MM.1S (cell line): ENCODE data around the gene STAT5A.
"Not testable (repeated sequence)": the region's sequence is repeated elsewhere in the genome, so short reads cannot be mapped to it uniquely, and the experiment has no call there.

Source experiments
- DNase-seq: peaks from one replicate; pipeline ENCODE4 v3.0.0-alpha.2; 2015
- H2AFZ ChIP-seq: fragments of 300-600 bp; sonication (generic); 2 replicates; pipeline ENCODE4 v1.6.0; 2016; ENCODE audit warnings: antibody characterized with exemption, low read length
- H3F3A ChIP-seq: fragments of 300-600 bp; sonication (generic); 2 replicates; pipeline ENCODE4 v1.6.1; 2016; ENCODE audit warnings: mild to moderate bottlenecking, antibody characterized with exemption, low read length, moderate library complexity, mixed read lengths; ENCODE audit not compliant: insufficient read depth
- H3K27ac ChIP-seq: fragments of 300-600 bp; sonication (generic); 2 replicates; pipeline ENCODE4 v1.5.1; 2016; ENCODE audit warnings: mild to moderate bottlenecking, low read length
- H3K27me3 ChIP-seq: fragments of 300-600 bp; sonication (generic); replicated peaks from 2 replicates; pipeline ENCODE4 v1.6.0; 2016; ENCODE audit warnings: low read length; ENCODE audit not compliant: insufficient read depth
- H3K36me3 ChIP-seq: fragments of 300-600 bp; sonication (generic); replicated peaks from 2 replicates; pipeline ENCODE4 v1.6.1; 2016; ENCODE audit warnings: mild to moderate bottlenecking, low read length, mixed read lengths; ENCODE audit not compliant: insufficient read depth
- H3K4me1 ChIP-seq: fragments of 300-600 bp; sonication (generic); 2 replicates; pipeline ENCODE4 v1.6.1; 2016; ENCODE audit warnings: low read length, mixed read lengths
- H3K4me2 ChIP-seq: fragments of 300-600 bp; sonication (generic); 2 replicates; pipeline ENCODE4 v1.6.0; 2016; ENCODE audit warnings: low read depth, low read length
- H3K4me3 ChIP-seq: fragments of 300-600 bp; sonication (generic); 2 replicates; pipeline ENCODE4 v1.5.1; 2016; ENCODE audit warnings: low read length, mixed read lengths
- H3K79me2 ChIP-seq: fragments of 300-600 bp; sonication (generic); 2 replicates; pipeline ENCODE4 v1.6.1; 2016; ENCODE audit warnings: mixed run types, low read length, mixed read lengths
- H3K9ac ChIP-seq: fragments of 300-600 bp; sonication (generic); 2 replicates; pipeline ENCODE4 v1.6.1; 2016; ENCODE audit warnings: low read length, mixed read lengths
- H3K9me2 ChIP-seq: fragments of 300-600 bp; sonication (generic); replicated peaks from 2 replicates; pipeline ENCODE4 v1.6.1; 2016; ENCODE audit warnings: mild to moderate bottlenecking, low read length, mixed read lengths; ENCODE audit not compliant: insufficient read depth
- H3K9me3 ChIP-seq: fragments of 300-600 bp; sonication (generic); replicated peaks from 2 replicates; pipeline ENCODE4 v1.6.1; 2016; ENCODE audit warnings: mild to moderate bottlenecking, low read length, mixed read lengths; ENCODE audit not compliant: insufficient read depth
- H4K20me1 ChIP-seq: fragments of 300-600 bp; sonication (generic); 2 replicates; pipeline ENCODE4 v1.6.1; 2016; ENCODE audit warnings: mild to moderate bottlenecking, low read length, moderate library complexity, mixed read lengths; ENCODE audit not compliant: insufficient read depth
- EZH2 ChIP-seq: fragments of 300-600 bp; sonication (generic); optimal IDR thresholded peaks from 2 replicates; pipeline ENCODE3; 2017; ENCODE audit warnings: low read depth, mild to moderate bottlenecking, antibody characterized with exemption, low read length, mixed read lengths
- EZH2phosphoT487 ChIP-seq: fragments of 300-600 bp; sonication (generic); IDR thresholded peaks from 2 replicates; pipeline ENCODE4 v1.6.1; 2018; ENCODE audit warnings: antibody characterized with exemption, low read length
- TF ChIP-seq, protein P1 (sequence below): fragments of 300-600 bp; sonication (generic); IDR thresholded peaks from 2 replicates; pipeline ENCODE4 v1.5.1; 2016; ENCODE audit warnings: antibody characterized with exemption, low read length, mixed read lengths

STAT5A gene

DNA sequence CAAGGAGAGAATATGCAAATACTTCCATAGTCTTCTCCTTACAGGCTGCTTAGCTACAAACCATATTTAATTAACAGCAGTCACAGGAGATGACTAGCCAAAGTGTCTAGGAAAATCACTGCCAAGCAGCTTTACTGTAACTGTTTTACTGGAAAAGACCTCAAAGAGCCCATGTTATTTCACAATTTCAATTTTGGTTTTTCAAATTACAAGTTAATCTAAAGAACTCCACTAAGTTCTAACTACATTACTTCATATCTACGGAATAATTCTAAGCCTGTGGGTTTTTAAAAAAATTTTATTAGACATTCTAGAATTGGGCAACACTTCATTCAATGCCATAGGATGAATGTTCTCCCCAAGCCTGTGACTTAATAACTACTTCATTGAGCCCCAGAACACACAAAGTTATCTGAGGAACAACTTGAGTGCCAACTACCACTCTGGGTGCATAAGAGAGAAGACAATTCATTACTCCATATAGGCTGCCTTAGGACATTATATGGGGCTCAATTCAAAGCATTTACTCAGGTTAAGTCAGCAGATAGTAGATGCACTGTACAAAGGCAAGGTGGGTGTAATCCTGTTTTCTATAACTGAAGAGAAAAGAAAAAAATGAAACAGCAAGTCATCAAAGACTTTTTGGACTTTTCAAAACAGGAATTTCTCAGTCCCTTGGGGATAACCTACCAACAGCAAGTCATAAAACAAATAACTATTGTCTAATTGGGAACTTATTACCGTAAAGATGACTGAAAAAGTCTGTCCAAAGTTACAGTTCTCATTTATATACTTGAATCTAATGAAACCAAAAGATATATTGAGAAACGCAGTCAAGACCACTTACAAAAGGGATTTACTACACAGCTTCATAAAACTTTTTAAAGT lies 66.9 kb downstream of the STAT5A start:
- H3K9me2 ChIP-seq, result no peaks in the 10 kb centered on the region
- DNase-seq, result no peak
- no peaks in the 10 kb centered on the region for H3K9me3 ChIP-seq
- no peak overlapping the region for H3K9ac ChIP-seq
- no peak overlapping the region for H3K4me3 ChIP-seq
- 0 out of 2 replicates have a peak, but pooled peaks cover 7% of the 10 kb centered on the region for H3K79me2 ChIP-seq
- no peak overlapping the region for H3K4me2 ChIP-seq
- H3K4me1 ChIP-seq, result no peaks in the 10 kb centered on the region
- no peaks in the 10 kb centered on the region for H3K27me3 ChIP-seq
- no peaks in the 10 kb centered on the region for H3K36me3 ChIP-seq
- H2AFZ ChIP-seq, result no peak overlapping the region
- TF ChIP-seq EZH2, result no peak
- TF ChIP-seq, protein P1, sequence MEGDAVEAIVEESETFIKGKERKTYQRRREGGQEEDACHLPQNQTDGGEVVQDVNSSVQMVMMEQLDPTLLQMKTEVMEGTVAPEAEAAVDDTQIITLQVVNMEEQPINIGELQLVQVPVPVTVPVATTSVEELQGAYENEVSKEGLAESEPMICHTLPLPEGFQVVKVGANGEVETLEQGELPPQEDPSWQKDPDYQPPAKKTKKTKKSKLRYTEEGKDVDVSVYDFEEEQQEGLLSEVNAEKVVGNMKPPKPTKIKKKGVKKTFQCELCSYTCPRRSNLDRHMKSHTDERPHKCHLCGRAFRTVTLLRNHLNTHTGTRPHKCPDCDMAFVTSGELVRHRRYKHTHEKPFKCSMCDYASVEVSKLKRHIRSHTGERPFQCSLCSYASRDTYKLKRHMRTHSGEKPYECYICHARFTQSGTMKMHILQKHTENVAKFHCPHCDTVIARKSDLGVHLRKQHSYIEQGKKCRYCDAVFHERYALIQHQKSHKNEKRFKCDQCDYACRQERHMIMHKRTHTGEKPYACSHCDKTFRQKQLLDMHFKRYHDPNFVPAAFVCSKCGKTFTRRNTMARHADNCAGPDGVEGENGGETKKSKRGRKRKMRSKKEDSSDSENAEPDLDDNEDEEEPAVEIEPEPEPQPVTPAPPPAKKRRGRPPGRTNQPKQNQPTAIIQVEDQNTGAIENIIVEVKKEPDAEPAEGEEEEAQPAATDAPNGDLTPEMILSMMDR, result no peak
- no peak for TF ChIP-seq EZH2phosphoT487
- H4K20me1 ChIP-seq, result no peaks in the 10 kb centered on the region
- no peaks in the 10 kb centered on the region for H3F3A ChIP-seq
- no peak overlapping the region for H3K27ac ChIP-seq

DNA sequence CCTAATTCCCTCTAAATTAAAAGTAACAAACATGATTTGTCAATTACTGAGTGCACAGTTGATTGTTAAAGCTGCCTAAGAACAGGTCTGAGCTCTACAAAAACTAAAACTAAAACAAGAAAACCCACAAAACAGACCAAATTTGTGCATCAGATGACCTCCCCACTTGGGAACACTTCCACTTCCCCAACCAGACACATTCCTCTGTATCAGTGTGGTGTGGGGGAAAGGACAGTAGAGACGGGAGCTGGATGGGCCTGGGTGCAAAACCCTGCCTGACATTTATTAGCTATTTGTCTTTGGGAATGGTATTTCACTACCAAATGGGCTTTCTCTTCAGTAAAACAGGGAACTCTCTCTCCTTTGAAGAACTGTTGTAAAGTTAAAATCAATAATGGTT lies 70.1 kb downstream of the STAT5A start:
- no peaks in the 10 kb centered on the region for H3K36me3 ChIP-seq
- H3F3A ChIP-seq, result no peaks in the 10 kb centered on the region
- H3K4me2 ChIP-seq, result no peak overlapping the region
- peaks cover 15% of the 10 kb centered on the region for H3K79me2 ChIP-seq
- no peak for DNase-seq
- no peak overlapping the region for H3K9ac ChIP-seq
- H3K4me1 ChIP-seq, result no peaks in the 10 kb centered on the region
- H2AFZ ChIP-seq, result no peak overlapping the region
- no peaks in the 10 kb centered on the region for H3K27me3 ChIP-seq
- no peaks in the 10 kb centered on the region for H3K9me2 ChIP-seq
- no peak for TF ChIP-seq EZH2
- TF ChIP-seq, protein P1, result no peak
- no peak for TF ChIP-seq EZH2phosphoT487
- H3K9me3 ChIP-seq, result no peaks in the 10 kb centered on the region
- H3K27ac ChIP-seq, result no peak overlapping the region
- H3K4me3 ChIP-seq, result no peak overlapping the region
- no peaks in the 10 kb centered on the region for H4K20me1 ChIP-seq

DNA sequence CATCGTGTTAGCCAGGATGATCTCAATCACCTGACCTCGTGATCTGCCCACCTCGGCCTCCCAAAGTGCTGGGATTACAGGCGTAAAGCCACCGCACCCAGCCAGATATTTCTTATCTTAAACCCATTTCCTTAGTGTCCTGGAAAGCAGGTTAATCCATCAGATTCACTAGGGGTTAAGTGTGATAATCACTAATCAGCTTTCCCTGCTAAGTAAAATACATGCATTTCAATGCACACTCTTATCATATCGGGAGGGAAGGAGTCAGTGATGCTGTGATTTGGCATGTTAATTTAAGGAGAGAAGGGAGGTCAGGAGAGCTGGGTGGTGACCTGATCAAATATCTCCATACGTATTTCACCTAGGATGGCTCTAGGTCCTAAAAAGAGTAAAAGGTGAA lies 70.8 kb downstream of the STAT5A start:
- no peak overlapping the region for H3K9ac ChIP-seq
- no peaks in the 10 kb centered on the region for H3K27me3 ChIP-seq
- TF ChIP-seq EZH2, result no peak
- TF ChIP-seq, protein P1, result no peak
- TF ChIP-seq EZH2phosphoT487, result no peak
- H3K79me2 ChIP-seq, result peaks cover 19% of the 10 kb centered on the region
- no peaks in the 10 kb centered on the region for H3F3A ChIP-seq
- H3K4me2 ChIP-seq, result no peak overlapping the region
- H2AFZ ChIP-seq, result no peak overlapping the region
- H3K9me2 ChIP-seq, result no peaks in the 10 kb centered on the region
- H3K27ac ChIP-seq, result no peak overlapping the region
- H3K4me3 ChIP-seq, result no peak overlapping the region
- no peaks in the 10 kb centered on the region for H4K20me1 ChIP-seq
- no peak for DNase-seq
- H3K9me3 ChIP-seq, result no peaks in the 10 kb centered on the region
- H3K36me3 ChIP-seq, result no peaks in the 10 kb centered on the region
- H3K4me1 ChIP-seq, result no peaks in the 10 kb centered on the region

DNA sequence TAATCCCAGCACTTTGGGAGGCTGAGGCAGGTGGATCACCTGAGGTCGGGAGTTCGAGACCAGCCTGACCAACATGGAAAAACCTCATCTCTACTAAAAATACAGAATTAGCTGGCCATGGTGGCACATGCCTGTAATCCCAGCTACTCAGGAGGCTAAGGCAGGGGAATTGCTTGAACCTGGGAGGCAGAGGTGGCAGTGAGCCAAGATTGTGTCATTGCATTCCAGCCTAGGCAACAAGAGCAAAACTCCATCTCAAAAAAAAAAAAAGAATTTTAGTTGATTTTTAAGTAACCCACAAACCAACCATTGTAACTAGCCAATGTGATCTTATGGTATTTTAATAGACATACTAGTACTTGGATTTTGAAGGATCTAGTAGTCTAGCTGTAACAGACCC lies 72.1 kb downstream of the STAT5A start:
- H2AFZ ChIP-seq, H3K4me2 ChIP-seq, H3K4me1 ChIP-seq, H3K27me3 ChIP-seq, H3K9ac ChIP-seq, H4K20me1 ChIP-seq, H3K36me3 ChIP-seq, H3K4me3 ChIP-seq, DNase-seq, H3K9me2 ChIP-seq, H3K27ac ChIP-seq, H3F3A ChIP-seq, H3K9me3 ChIP-seq: not testable (repeated sequence)
- H3K79me2 ChIP-seq, result peaks cover 22% of the 10 kb centered on the region
